ENCODE measurements around the gene CHST12. TPM values are rescaled to one million over a fixed set of nuclear protein-coding genes. Genes with fewer than 3 reads are reported as not detected.

CHST12 gene
- total RNA-seq, 1 donor from 2014 or later: 22.4 TPM

- H3K36me3 Mint-ChIP-seq: peaks cover 9% of the 10 kb centered on the region
- peaks cover 23% of the 10 kb centered on the region for H3K4me1 Mint-ChIP-seq (ENCODE audit: unreplicated experiment)
- no peaks in the 10 kb centered on the region for H3K27me3 Mint-ChIP-seq
- DNase-seq (ENCODE audit: extremely low spot score, unreplicated experiment): no peak
- H3K9me3 Mint-ChIP-seq: no peaks in the 10 kb centered on the region
- no peak for TF ChIP-seq CTCF (conservative IDR thresholded peaks at IDR 0.05)
- H3K27ac Mint-ChIP-seq: peak overlapping the region; percentile 96
- H3K4me3 Mint-ChIP-seq: peak overlapping the region; percentile 21
Measured at GRCh38 chr7:2441430-2442058, 38.1 kb downstream of the CHST12 start.

- TF ChIP-seq CTCF (conservative IDR thresholded peaks at IDR 0.05): no peak
- no peak for DNase-seq (ENCODE audit: extremely low spot score, unreplicated experiment)
- no peak overlapping the region for H3K27ac Mint-ChIP-seq
- H3K4me1 Mint-ChIP-seq (ENCODE audit: unreplicated experiment): peaks cover 17% of the 10 kb centered on the region
- no peaks in the 10 kb centered on the region for H3K9me3 Mint-ChIP-seq
- peaks cover 5% of the 10 kb centered on the region for H3K36me3 Mint-ChIP-seq
- H3K27me3 Mint-ChIP-seq: no peaks in the 10 kb centered on the region
- no peak overlapping the region for H3K4me3 Mint-ChIP-seq
Measured at GRCh38 chr7:2443491-2443890, 40.1 kb downstream of the CHST12 start.

- H3K4me3 Mint-ChIP-seq: no peak overlapping the region
- peaks cover 5% of the 10 kb centered on the region for H3K36me3 Mint-ChIP-seq
- no peaks in the 10 kb centered on the region for H3K27me3 Mint-ChIP-seq
- H3K4me1 Mint-ChIP-seq (ENCODE audit: unreplicated experiment): peaks cover 11% of the 10 kb centered on the region
- DNase-seq (ENCODE audit: extremely low spot score, unreplicated experiment): no peak
- H3K27ac Mint-ChIP-seq: no peak overlapping the region
- TF ChIP-seq CTCF (conservative IDR thresholded peaks at IDR 0.05): no peak
- no peaks in the 10 kb centered on the region for H3K9me3 Mint-ChIP-seq
Measured at GRCh38 chr7:2444476-2444875, 41.1 kb downstream of the CHST12 start.

- Mint-ChIP-seq H3K9me3 (no peaks in the 10 kb centered on the region), H3K4me3 (no peak overlapping the region), H3K27me3 (no peaks in the 10 kb centered on the region), H3K4me1 (ENCODE audit: unreplicated experiment) (peaks cover 9% of the 10 kb centered on the region), H3K36me3 (peaks cover 5% of the 10 kb centered on the region), H3K27ac (no peak overlapping the region)
- DNase-seq (ENCODE audit: extremely low spot score, unreplicated experiment): no peak
- TF ChIP-seq CTCF (conservative IDR thresholded peaks at IDR 0.05): no peak
Measured at GRCh38 chr7:2445047-2445446, 41.6 kb downstream of the CHST12 start.

- Mint-ChIP-seq H3K36me3 (peaks cover under 1% of the 10 kb centered on the region), H3K9me3 (no peaks in the 10 kb centered on the region), H3K27ac (no peak overlapping the region), H3K4me1 (ENCODE audit: unreplicated experiment) (peaks cover under 1% of the 10 kb centered on the region), H3K4me3 (no peak overlapping the region), H3K27me3 (no peaks in the 10 kb centered on the region)
- no peak for TF ChIP-seq CTCF (conservative IDR thresholded peaks at IDR 0.05)
- no peak for DNase-seq (ENCODE audit: extremely low spot score, unreplicated experiment)
Measured at GRCh38 chr7:2445898-2446555, 42.6 kb downstream of the CHST12 start.
